H1 (cell line): Measurements from ENCODE around the gene FCMR. TPM values are rescaled to one million over a fixed set of nuclear protein-coding genes. Genes with fewer than 3 reads are reported as not detected.

Experiments used
- CTCF ChIA-PET: fragments of 300-600 bp; sonication (Branson Sonifier 250); formaldehyde crosslinking; loops from one replicate; lab custom pipeline; 2021; ENCODE audit not compliant: partially characterized antibody; lab: Charles Lee
- POLR2A ChIA-PET: fragments of 300-600 bp; sonication (Branson Sonifier 250); formaldehyde crosslinking; loops from one replicate; lab custom pipeline; 2021; ENCODE audit warnings: inconsistent platforms; ENCODE audit not compliant: partially characterized antibody; lab: Charles Lee
- DNase-seq, 2 experiments: peaks; one replicate each; pipeline versions ENCODE4 v3.0.0 to v3.0.0-alpha.2; 2010 to 2022; ENCODE audit warnings: low spot score in 2 of 2, low read depth in 1 of 2, mixed read lengths in 1 of 2
- FAIRE-seq: peaks from 2 replicates; lab custom pipeline; 2011; peaks lifted over from hg19 to GRCh38; lab: Jason Lieb, UNC
- H2AFZ ChIP-seq: 2 replicates; pipeline ENCODE4 v1.8.1; 2012; ENCODE audit warnings: low read length, inconsistent platforms
- H2AK5ac ChIP-seq: 2 replicates; pipeline ENCODE4 v1.6.1; 2013; ENCODE audit warnings: low read depth, low read length
- H2BK120ac ChIP-seq: replicated peaks from 2 replicates; pipeline ENCODE3; 2013; ENCODE audit warnings: low read depth, low read length, inconsistent platforms
- H2BK12ac ChIP-seq: 2 replicates; pipeline ENCODE4 v1.6.1; 2013; ENCODE audit warnings: low read depth, low read length
- H2BK15ac ChIP-seq: 2 replicates; pipeline ENCODE4 v1.6.1; 2013; ENCODE audit warnings: low read length
- H2BK20ac ChIP-seq: 2 replicates; pipeline ENCODE4 v1.6.1; 2013; ENCODE audit warnings: low read length
- H2BK5ac ChIP-seq: 2 replicates; pipeline ENCODE4 v1.6.1; 2013; ENCODE audit warnings: low read depth, low read length
- H3K14ac ChIP-seq: 2 replicates; pipeline ENCODE4 v1.6.1; 2013; ENCODE audit warnings: inconsistent platforms; ENCODE audit not compliant: insufficient read length
- H3K18ac ChIP-seq: 2 replicates; pipeline ENCODE4 v1.6.1; 2013; ENCODE audit warnings: low read length; ENCODE audit errors: extremely low read depth
- H3K23ac ChIP-seq: 2 replicates; pipeline ENCODE4 v1.6.1; 2013; ENCODE audit warnings: inconsistent platforms; ENCODE audit not compliant: insufficient read length
- H3K23me2 ChIP-seq: 2 replicates; pipeline ENCODE4 v1.6.1; 2013; ENCODE audit warnings: low read depth, low read length
- H3K27ac ChIP-seq: 2 replicates; pipeline ENCODE4 v1.6.1; 2011; ENCODE audit warnings: low read depth, low read length, inconsistent platforms
- H3K27me3 ChIP-seq, 4 experiments: replicated peaks in 1 of 4; 1 replicate in 1 of 4; 2 replicates in 3 of 4; pipeline versions ENCODE4 v1.6.1 to v1.8.1; 2011 to 2013; ENCODE audit warnings: low read length in 3 of 4, mild to moderate bottlenecking in 3 of 4, inconsistent platforms in 2 of 4, mixed read lengths in 2 of 4, moderate library complexity in 1 of 4; ENCODE audit not compliant: control insufficient read depth in 3 of 4, insufficient read depth in 3 of 4; ENCODE audit errors: extremely low read depth in 1 of 4
- H3K36me3 ChIP-seq, 4 experiments: 2 replicates each; pipeline versions ENCODE4 v1.6.1 to v1.8.1; 2011 to 2013; ENCODE audit warnings: mild to moderate bottlenecking in 4 of 4, low read length in 3 of 4, moderate library complexity in 2 of 4, control low read depth in 1 of 4, inconsistent platforms in 1 of 4; ENCODE audit not compliant: insufficient read depth in 4 of 4, control insufficient read depth in 2 of 4
- H3K4ac ChIP-seq: replicated peaks from 2 replicates; pipeline ENCODE3; 2013; ENCODE audit warnings: low read length, low read depth, mixed read lengths, inconsistent platforms; ENCODE audit not compliant: insufficient read length
- H3K4me1 ChIP-seq, 4 experiments: replicated peaks in 1 of 4; 1 replicate in 1 of 4; 2 replicates in 3 of 4; pipeline versions ENCODE4 v1.6.1 to v1.8.1; 2011 to 2013; ENCODE audit warnings: low read length in 3 of 4, inconsistent platforms in 2 of 4, mixed read lengths in 1 of 4; ENCODE audit not compliant: insufficient read depth in 4 of 4, control insufficient read depth in 3 of 4
- H3K4me2 ChIP-seq, 2 experiments: 2 replicates each; pipeline versions ENCODE4 v1.6.1 to v1.8.1; 2011 to 2013; ENCODE audit warnings: low read depth in 2 of 2, low read length in 2 of 2, control low read depth in 1 of 2, inconsistent platforms in 1 of 2, mild to moderate bottlenecking in 1 of 2; ENCODE audit not compliant: insufficient read depth in 1 of 2
- H3K4me3 ChIP-seq, 4 experiments: fragments of 200-600, 300-600 bp in 1 of 4; sonication (generic), shearing (Covaris generic), sonication (Bioruptor Twin) in 1 of 4; 2 replicates each; pipeline versions ENCODE4 v1.5.1 to v1.8.1; 2011 to 2016; ENCODE audit warnings: low read length in 4 of 4, low read depth in 3 of 4, control low read depth in 2 of 4, inconsistent platforms in 2 of 4, mild to moderate bottlenecking in 2 of 4, mixed read lengths in 1 of 4, moderate library complexity in 1 of 4; ENCODE audit not compliant: insufficient read depth in 2 of 4; ENCODE audit errors: extremely low read depth in 1 of 4
- H3K56ac ChIP-seq: replicated peaks from 2 replicates; pipeline ENCODE3; 2013; ENCODE audit warnings: low read depth, mild to moderate bottlenecking, mixed read lengths, low read length, inconsistent platforms; ENCODE audit not compliant: insufficient read length
- H3K79me1 ChIP-seq: 2 replicates; pipeline ENCODE4 v1.6.1; 2013; ENCODE audit warnings: low read depth, low read length, control low read depth
- H3K79me2 ChIP-seq, 2 experiments: 2 replicates each; pipeline versions ENCODE4 v1.6.1 to v1.8.1; 2012 to 2013; ENCODE audit warnings: low read length in 2 of 2, mild to moderate bottlenecking in 2 of 2, inconsistent platforms in 1 of 2; ENCODE audit not compliant: insufficient read depth in 2 of 2, control insufficient read depth in 1 of 2
- H3K9ac ChIP-seq, 4 experiments: replicated peaks in 1 of 4; 1 replicate in 1 of 4; 2 replicates in 3 of 4; pipeline versions ENCODE4 v1.6.1 to v1.8.1; 2011 to 2013; ENCODE audit warnings: low read depth in 3 of 4, low read length in 3 of 4, control low read depth in 2 of 4, mild to moderate bottlenecking in 2 of 4, moderate library complexity in 2 of 4, inconsistent platforms in 1 of 4; ENCODE audit errors: extremely low read depth in 1 of 4
- H3K9me3 ChIP-seq, 2 experiments: 2 replicates each; pipeline versions ENCODE4 v1.6.1 to v1.8.1; 2012 to 2013; ENCODE audit warnings: mild to moderate bottlenecking in 2 of 2, moderate library complexity in 2 of 2, control low read depth in 1 of 2, inconsistent platforms in 1 of 2, low read depth in 1 of 2, low read length in 1 of 2, mixed read lengths in 1 of 2; ENCODE audit not compliant: insufficient read depth in 2 of 2
- H4K20me1 ChIP-seq, 2 experiments: replicated peaks in 1 of 2; 2 replicates each; pipeline versions ENCODE3 to v1.8.1; 2011 to 2013; ENCODE audit warnings: inconsistent platforms in 2 of 2, low read length in 2 of 2, mild to moderate bottlenecking in 1 of 2; ENCODE audit not compliant: insufficient read depth in 2 of 2, control insufficient read depth in 1 of 2
- H4K5ac ChIP-seq: 2 replicates; pipeline ENCODE4 v1.6.1; 2013; ENCODE audit warnings: low read length, low read depth, mixed read lengths, inconsistent platforms; ENCODE audit not compliant: insufficient read length
- H4K8ac ChIP-seq: 2 replicates; pipeline ENCODE4 v1.8.0; 2013; ENCODE audit warnings: mild to moderate bottlenecking, moderate library complexity, low read length, inconsistent platforms; ENCODE audit not compliant: insufficient read depth; ENCODE audit errors: extremely low read depth
- H4K91ac ChIP-seq: replicated peaks from 2 replicates; pipeline ENCODE3; 2013; ENCODE audit warnings: low read length, mixed read lengths, inconsistent platforms; ENCODE audit not compliant: insufficient read length
- CBX8 ChIP-seq: fragments of 300-800, 300-1000 bp; sonication (generic); IDR thresholded peaks from 2 replicates; pipeline ENCODE4 v1.7.1; 2016; ENCODE audit warnings: low read depth, low read length, borderline replicate concordance
- WGBS, 2 experiments: shearing (Covaris generic) in 1 of 2; methylation state at CpG; one replicate each; pipeline versions ENCODE4 v1.1.6 to v1.1.7; 2013 to 2015; ENCODE audit warnings: low lambda C conversion rate in 2 of 2, mixed read lengths in 2 of 2, inconsistent platforms in 1 of 2, low coverage in 1 of 2, missing lambda C conversion rate in 1 of 2; ENCODE audit not compliant: insufficient replicate concordance in 2 of 2, insufficient coverage in 1 of 2, insufficient read length in 1 of 2; ENCODE audit errors: extremely low coverage in 1 of 2, missing lambda C conversion rate in 1 of 2; 5-methylcytosine and 5-hydroxymethylcytosine counted together
- polyA plus RNA-seq, 7 experiments: library from polyadenylated mRNA; depleted of rRNA in 3 of 7; stranded (reverse) in 5 of 7; unstranded in 2 of 7; fragments of >200 nt in 5 of 7; fragments of 200-250 nt in 2 of 7; gene quantifications; 1 replicate in 5 of 7; 2 replicates in 1 of 7; 4 replicates in 1 of 7; pipeline versions ENCODE4 v1.2.1 to v1.2.3, GENCODE V29; 2011 to 2013; ENCODE audit warnings: missing spikeins in 2 of 7, mixed read lengths in 2 of 7
- total RNA-seq: library from RNA; stranded (reverse); fragmentation: NEBNext Ultra II Directional; extraction: Animal tissue kit (Norgen Biotek cat#: 25700); gene quantifications from 2 replicates; pipeline ENCODE4 v1.2.1, GENCODE V29; 2021

Gene FCMR
- total and polyA plus RNA-seq, 2 of the 8 experiments (the other 6 are each of a cell fraction or from before 2014, with no cell fraction given), result 0.53 TPM; not detected in 1

GRCh38 chr1:206954459-206955342 is 33.0 kb upstream of the FCMR start:
- Histone ChIP-seq H4K8ac (no peak overlapping the region), H3K18ac (no peak overlapping the region), H4K5ac (no peak overlapping the region), H3K23me2 (no peaks in the 10 kb centered on the region), H3K27me3 (peaks cover 0 to 3% (median 0%) of the 10 kb centered on the region in 4 experiments; a peak in 1 of 7 replicates), H2BK120ac (no peak overlapping the region), H4K91ac (no peak overlapping the region), H3K4me3 (no peak overlapping the region), H3K56ac (no peak overlapping the region), H2BK15ac (no peak overlapping the region), H4K20me1 (no peaks in the 10 kb centered on the region), H2AK5ac (no peak overlapping the region), H3K79me2 (no peaks in the 10 kb centered on the region), H3K9me3 (no peaks in the 10 kb centered on the region), H2BK5ac (no peak overlapping the region), H3K14ac (no peak overlapping the region), H2AFZ (no peak overlapping the region), H3K4me1 (no peaks in the 10 kb centered on the region), H3K4me2 (no peak overlapping the region), H3K36me3 (no peaks in the 10 kb centered on the region), H2BK12ac (no peak overlapping the region), H3K27ac (no peak overlapping the region), H3K23ac (no peak overlapping the region), H3K9ac (no peak overlapping the region), H3K4ac (no peak overlapping the region), H3K79me1 (no peaks in the 10 kb centered on the region), H2BK20ac (no peak overlapping the region)
- DNase-seq, result no peak
- TF ChIP-seq CBX8, result no peak
- FAIRE-seq, result no peak
- ChIA-PET CTCF (interaction anchor here (0.8 to 9.3 kb wide), 9 partner anchors 8 to 146 kb away, joined by 3 to 77 read pairs (median 5); partner anchors contain the start of gene IL20), POLR2A (no interaction called here)
- 88% methylated on average over 10 of the region's 10 CpGs; no CpG with 5 or more reads in 1 of the 2 experiments for WGBS, 2 experiments
